H9 (cell line): ENCODE measurements around the gene IL24. TPM values are rescaled to one million over a fixed set of nuclear protein-coding genes. Genes with fewer than 3 reads are reported as not detected.

Experiments used
- DNase-seq: peaks from one replicate; pipeline ENCODE4 v3.0.0-alpha.2; 2017
- H2AFZ ChIP-seq: one replicate; pipeline ENCODE4 v1.6.1; 2013; ENCODE audit warnings: mild to moderate bottlenecking, low read length, control low read depth, moderate library complexity
- H2AK5ac ChIP-seq: 2 replicates; pipeline ENCODE4 v1.6.1; 2013; ENCODE audit warnings: low read length, control low read depth, mixed read lengths; ENCODE audit not compliant: insufficient read length
- H2BK120ac ChIP-seq: one replicate; pipeline ENCODE4 v1.6.1; 2013; ENCODE audit warnings: low read depth, mild to moderate bottlenecking, low read length, control low read depth, inconsistent platforms; ENCODE audit not compliant: poor library complexity, severe bottlenecking
- H2BK12ac ChIP-seq: 2 replicates; pipeline ENCODE4 v1.6.1; 2013; ENCODE audit warnings: low read length, control low read depth, mixed read lengths, low read depth; ENCODE audit not compliant: insufficient read length
- H2BK15ac ChIP-seq: 2 replicates; pipeline ENCODE4 v1.6.1; 2013; ENCODE audit warnings: low read depth, low read length, control low read depth
- H2BK20ac ChIP-seq: one replicate; pipeline ENCODE4 v1.6.1; 2013; ENCODE audit warnings: low read depth, mild to moderate bottlenecking, low read length, control low read depth, inconsistent platforms; ENCODE audit not compliant: poor library complexity, severe bottlenecking
- H2BK5ac ChIP-seq: 2 replicates; pipeline ENCODE4 v1.6.1; 2013; ENCODE audit warnings: low read length, control low read depth, mixed read lengths; ENCODE audit not compliant: insufficient read length
- H3K14ac ChIP-seq: 2 replicates; pipeline ENCODE4 v1.6.1; 2013; ENCODE audit warnings: low read length, control low read depth; ENCODE audit not compliant: insufficient read depth
- H3K18ac ChIP-seq: 2 replicates; pipeline ENCODE4 v1.6.1; 2013; ENCODE audit warnings: low read depth, mild to moderate bottlenecking, mixed read lengths, low read length, control low read depth; ENCODE audit not compliant: insufficient read length
- H3K23ac ChIP-seq: 2 replicates; pipeline ENCODE4 v1.6.1; 2013; ENCODE audit warnings: low read length, control low read depth, mixed read lengths, low read depth; ENCODE audit not compliant: insufficient read length
- H3K23me2 ChIP-seq: 2 replicates; pipeline ENCODE4 v1.6.1; 2013; ENCODE audit warnings: low read depth, mild to moderate bottlenecking, mixed read lengths, low read length, control low read depth; ENCODE audit not compliant: insufficient read length, poor library complexity, severe bottlenecking
- H3K27ac ChIP-seq: 2 replicates; pipeline ENCODE4 v1.5.1; 2013; ENCODE audit warnings: low read length, control low read depth, mixed read lengths, low read depth; ENCODE audit not compliant: insufficient read length
- H3K27me3 ChIP-seq: 2 replicates; pipeline ENCODE4 v1.6.1; 2013; ENCODE audit warnings: low read length, control low read depth, inconsistent platforms; ENCODE audit not compliant: insufficient read depth
- H3K4ac ChIP-seq: 2 replicates; pipeline ENCODE4 v1.6.1; 2013; ENCODE audit warnings: low read depth, mild to moderate bottlenecking, control low read depth, inconsistent platforms, low read length, moderate library complexity
- H3K4me1 ChIP-seq: 2 replicates; pipeline ENCODE4 v1.6.1; 2013; ENCODE audit warnings: low read length, control low read depth, inconsistent platforms; ENCODE audit not compliant: insufficient read depth
- H3K4me2 ChIP-seq: 2 replicates; pipeline ENCODE4 v1.6.1; 2013; ENCODE audit warnings: low read length, control low read depth, mixed read lengths; ENCODE audit not compliant: insufficient read length, insufficient read depth
- H3K56ac ChIP-seq: 2 replicates; pipeline ENCODE4 v1.6.1; 2013; ENCODE audit warnings: low read depth, mild to moderate bottlenecking, mixed read lengths, low read length, control low read depth; ENCODE audit not compliant: insufficient read length
- H3K79me1 ChIP-seq: 2 replicates; pipeline ENCODE4 v1.6.1; 2013; ENCODE audit warnings: low read depth, mild to moderate bottlenecking, moderate library complexity, low read length, control low read depth, inconsistent platforms; ENCODE audit not compliant: insufficient read depth, poor library complexity, severe bottlenecking
- H3K79me2 ChIP-seq: 2 replicates; pipeline ENCODE4 v1.6.1; 2013; ENCODE audit warnings: low read length, control low read depth, inconsistent platforms; ENCODE audit not compliant: insufficient read depth
- H3K9ac ChIP-seq: 2 replicates; pipeline ENCODE4 v1.6.1; 2013; ENCODE audit warnings: low read length, control low read depth, mixed read lengths; ENCODE audit not compliant: insufficient read length; ENCODE audit errors: extremely low read depth
- H3K9me3 ChIP-seq: one replicate; pipeline ENCODE4 v1.6.1; 2013; ENCODE audit warnings: low read depth, low read length, inconsistent platforms; ENCODE audit not compliant: control insufficient read depth
- H3T11ph ChIP-seq: one replicate; pipeline ENCODE4 v1.6.1; 2013; ENCODE audit warnings: mild to moderate bottlenecking, low read length, control low read depth, inconsistent platforms
- H4K20me1 ChIP-seq: one replicate; pipeline ENCODE4 v1.6.1; 2013; ENCODE audit not compliant: control insufficient read depth, insufficient read length, insufficient read depth
- H4K5ac ChIP-seq: 2 replicates; pipeline ENCODE4 v1.6.1; 2013; ENCODE audit warnings: low read depth, mild to moderate bottlenecking, mixed read lengths, low read length, control low read depth; ENCODE audit not compliant: insufficient read length
- H4K8ac ChIP-seq: replicated peaks from 2 replicates; pipeline ENCODE4 v1.6.1; 2013; ENCODE audit warnings: low read length, control low read depth, mixed read lengths, low read depth; ENCODE audit not compliant: insufficient read length
- H4K91ac ChIP-seq: 2 replicates; pipeline ENCODE4 v1.6.1; 2013; ENCODE audit warnings: low read depth, mild to moderate bottlenecking, moderate library complexity, mixed read lengths, low read length, control low read depth; ENCODE audit not compliant: insufficient read length
- H3K27ac Mint-ChIP-seq, 3 experiments: 2 replicates in 2 of 3; 3 replicates in 1 of 3; pipeline ENCODE4 v1.8.0; 2020 to 2021; ENCODE audit warnings: mixed read lengths in 3 of 3, mild to moderate bottlenecking in 1 of 3, moderate library complexity in 1 of 3
- H3K27me3 Mint-ChIP-seq: 2 replicates; pipeline ENCODE4 v1.8.0; 2021; ENCODE audit warnings: low read depth, mild to moderate bottlenecking, moderate library complexity, mixed read lengths
- H3K36me3 Mint-ChIP-seq, 3 experiments: 2 replicates in 2 of 3; 3 replicates in 1 of 3; pipeline ENCODE4 v1.8.0; 2020 to 2021; ENCODE audit warnings: low read depth in 3 of 3, mixed read lengths in 3 of 3; ENCODE audit not compliant: insufficient read depth in 1 of 3
- H3K4me1 Mint-ChIP-seq, 2 experiments: 2 replicates each; pipeline ENCODE4 v1.8.0; 2020; ENCODE audit warnings: mixed read lengths in 2 of 2
- H3K4me3 Mint-ChIP-seq, 2 experiments: 2 replicates in 1 of 2; 3 replicates in 1 of 2; pipeline ENCODE4 v1.8.0; 2020 to 2021; ENCODE audit warnings: mild to moderate bottlenecking in 2 of 2, mixed read lengths in 2 of 2, moderate library complexity in 1 of 2
- H3K9me3 Mint-ChIP-seq, 2 experiments: 2 replicates in 1 of 2; 3 replicates in 1 of 2; pipeline ENCODE4 v1.8.0; 2020; ENCODE audit warnings: mild to moderate bottlenecking in 2 of 2, mixed read lengths in 2 of 2, moderate library complexity in 1 of 2
- CTCF ChIP-seq: fragments of 200-600 bp; sonication (generic); conservative IDR thresholded peaks from 3 replicates; pipeline ENCODE4 v1.8.0; 2021; ENCODE audit warnings: antibody characterized with exemption, mild to moderate bottlenecking
- WGBS: extraction: QIAGEN DNeasy Blood & Tissue Kit; methylation state at CpG from one replicate; pipeline ENCODE4 v1.1.7; 2013; ENCODE audit warnings: missing lambda C conversion rate, low lambda C conversion rate, mixed read lengths; ENCODE audit not compliant: insufficient read length; ENCODE audit errors: extremely low coverage; 5-methylcytosine and 5-hydroxymethylcytosine counted together
- total RNA-seq: library from RNA; stranded (reverse); gene quantifications from 2 replicates; pipeline ENCODE4 v1.2.1, GENCODE V29; 2021

The IL24 gene
- total RNA-seq, 1 experiment from 2014 or later: not detected

GRCh38 chr1:206918076-206918475 is 20.8 kb downstream of the IL24 start:
- Histone ChIP-seq H4K8ac (no peak overlapping the region), H3K23me2 (no peaks in the 10 kb centered on the region), H3K23ac (no peak overlapping the region), H3K18ac (no peak overlapping the region), H3K14ac (no peak overlapping the region), H3K79me2 (no peaks in the 10 kb centered on the region), H2AK5ac (no peak overlapping the region), H4K20me1 (no peaks in the 10 kb centered on the region), H4K5ac (no peak overlapping the region), H2BK20ac (no peak overlapping the region), H2BK12ac (no peak overlapping the region), H2AFZ (no peak overlapping the region), H2BK120ac (no peak overlapping the region), H3K27ac (no peak overlapping the region), H3K9me3 (no peaks in the 10 kb centered on the region), H3K79me1 (no peaks in the 10 kb centered on the region), H3K9ac (no peak overlapping the region), H2BK5ac (no peak overlapping the region), H3T11ph (no peak overlapping the region), H3K4ac (no peak overlapping the region), H3K56ac (no peak overlapping the region), H2BK15ac (no peak overlapping the region), H3K4me2 (no peak overlapping the region), H3K4me1 (no peaks in the 10 kb centered on the region), H3K27me3 (no peaks in the 10 kb centered on the region), H4K91ac (no peak overlapping the region)
- no CpG with 5 or more reads among the region's 3 CpGs for WGBS
- H3K36me3 Mint-ChIP-seq: no peaks in the 10 kb centered on the region
- no peak for DNase-seq
- no peak overlapping the region for H3K27ac Mint-ChIP-seq
- no peaks in the 10 kb centered on the region for H3K9me3 Mint-ChIP-seq
- H3K4me3 Mint-ChIP-seq: no peak overlapping the region
- TF ChIP-seq CTCF: no peak
- no peaks in the 10 kb centered on the region for H3K4me1 Mint-ChIP-seq
- H3K27me3 Mint-ChIP-seq: peaks cover 32% of the 10 kb centered on the region
